ENCODE data around the gene PHKA2.
"Not testable (repeated sequence)": the region's sequence is repeated elsewhere in the genome, so short reads cannot be mapped to it uniquely, and the experiment has no call there.

The PHKA2 gene

DNA sequence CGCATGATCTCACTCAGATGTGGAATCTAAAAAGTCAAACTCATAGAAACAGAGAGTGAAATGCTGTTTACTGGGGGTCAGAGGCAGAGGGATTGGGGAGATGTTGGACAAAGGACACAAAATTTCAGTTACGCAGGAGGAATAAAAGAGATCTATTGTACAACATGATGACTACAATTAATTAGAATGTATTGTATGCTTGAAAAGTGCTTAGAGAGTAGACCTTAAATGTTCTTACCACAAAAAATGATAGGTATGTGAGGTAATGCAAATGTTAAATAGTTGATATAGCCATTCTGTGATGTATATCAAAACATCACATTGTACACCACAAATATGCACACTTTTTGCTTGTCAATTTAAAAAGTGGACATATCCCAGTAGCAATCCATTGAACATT lies 36.1 kb upstream of the PHKA2 start:
- no peak overlapping the region for H3K27ac ChIP-seq
- no peak overlapping the region for H3K4me2 ChIP-seq
- H3K4me3 ChIP-seq (IDR thresholded peaks at IDR 0.05; ENCODE audit: insufficient read depth, low read depth, low read length) = no peak overlapping the region
- no peaks in the 10 kb centered on the region for H3K79me2 ChIP-seq (ENCODE audit: insufficient read depth, low read depth)
- no peaks in the 10 kb centered on the region for H3K4me1 ChIP-seq (ENCODE audit: low read depth, poor library complexity, severe bottlenecking)
- TF ChIP-seq, protein P1, sequence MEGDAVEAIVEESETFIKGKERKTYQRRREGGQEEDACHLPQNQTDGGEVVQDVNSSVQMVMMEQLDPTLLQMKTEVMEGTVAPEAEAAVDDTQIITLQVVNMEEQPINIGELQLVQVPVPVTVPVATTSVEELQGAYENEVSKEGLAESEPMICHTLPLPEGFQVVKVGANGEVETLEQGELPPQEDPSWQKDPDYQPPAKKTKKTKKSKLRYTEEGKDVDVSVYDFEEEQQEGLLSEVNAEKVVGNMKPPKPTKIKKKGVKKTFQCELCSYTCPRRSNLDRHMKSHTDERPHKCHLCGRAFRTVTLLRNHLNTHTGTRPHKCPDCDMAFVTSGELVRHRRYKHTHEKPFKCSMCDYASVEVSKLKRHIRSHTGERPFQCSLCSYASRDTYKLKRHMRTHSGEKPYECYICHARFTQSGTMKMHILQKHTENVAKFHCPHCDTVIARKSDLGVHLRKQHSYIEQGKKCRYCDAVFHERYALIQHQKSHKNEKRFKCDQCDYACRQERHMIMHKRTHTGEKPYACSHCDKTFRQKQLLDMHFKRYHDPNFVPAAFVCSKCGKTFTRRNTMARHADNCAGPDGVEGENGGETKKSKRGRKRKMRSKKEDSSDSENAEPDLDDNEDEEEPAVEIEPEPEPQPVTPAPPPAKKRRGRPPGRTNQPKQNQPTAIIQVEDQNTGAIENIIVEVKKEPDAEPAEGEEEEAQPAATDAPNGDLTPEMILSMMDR (conservative IDR thresholded peaks at IDR 0.05; ENCODE audit: low read depth, low read length) = no peak
- no peak overlapping the region for H3K9ac ChIP-seq
- no peaks in the 10 kb centered on the region for H3K36me3 ChIP-seq (ENCODE audit: insufficient read depth)
- H2AFZ ChIP-seq (ENCODE audit: low read depth) = no peak overlapping the region
- H3K27me3 ChIP-seq (ENCODE audit: insufficient read depth, low read depth) = no peaks in the 10 kb centered on the region
- no peaks in the 10 kb centered on the region for H4K20me1 ChIP-seq (ENCODE audit: insufficient read depth)

GRCh38 chrX:19017271-19017670 lies 33.4 kb upstream of the PHKA2 start:
- no peak overlapping the region for H3K9ac ChIP-seq
- H3K27ac ChIP-seq = no peak overlapping the region
- H3K36me3 ChIP-seq (ENCODE audit: insufficient read depth) = no peaks in the 10 kb centered on the region
- H3K4me2 ChIP-seq = no peak overlapping the region
- no peaks in the 10 kb centered on the region for H3K4me1 ChIP-seq (ENCODE audit: low read depth, poor library complexity, severe bottlenecking)
- no peaks in the 10 kb centered on the region for H4K20me1 ChIP-seq (ENCODE audit: insufficient read depth)
- TF ChIP-seq, protein P1 (conservative IDR thresholded peaks at IDR 0.05; ENCODE audit: low read depth, low read length) = peak; percentile 38; the same call in 1 of the 2 replicates
- H2AFZ ChIP-seq (ENCODE audit: low read depth) = no peak overlapping the region
- no peaks in the 10 kb centered on the region for H3K27me3 ChIP-seq (ENCODE audit: insufficient read depth, low read depth)
- no peak overlapping the region for H3K4me3 ChIP-seq (IDR thresholded peaks at IDR 0.05; ENCODE audit: insufficient read depth, low read depth, low read length)
- H3K79me2 ChIP-seq (ENCODE audit: insufficient read depth, low read depth) = no peaks in the 10 kb centered on the region

GRCh38 chrX:19016614-19017013 lies 32.7 kb upstream of the PHKA2 start:
- H3K79me2 ChIP-seq (ENCODE audit: insufficient read depth, low read depth); H3K4me2 ChIP-seq; H3K4me3 ChIP-seq (IDR thresholded peaks at IDR 0.05; ENCODE audit: insufficient read depth, low read depth, low read length); H3K27ac ChIP-seq; H4K20me1 ChIP-seq (ENCODE audit: insufficient read depth); H3K9ac ChIP-seq; H3K4me1 ChIP-seq (ENCODE audit: low read depth, poor library complexity, severe bottlenecking); H3K36me3 ChIP-seq (ENCODE audit: insufficient read depth); H2AFZ ChIP-seq (ENCODE audit: low read depth); H3K27me3 ChIP-seq (ENCODE audit: insufficient read depth, low read depth): not testable (repeated sequence)

- Histone ChIP-seq H3K27ac (no peak overlapping the region), H3K4me3 (IDR thresholded peaks at IDR 0.05; ENCODE audit: insufficient read depth, low read depth, low read length) (no peak overlapping the region), H2AFZ (ENCODE audit: low read depth) (no peak overlapping the region), H3K27me3 (ENCODE audit: insufficient read depth, low read depth) (no peaks in the 10 kb centered on the region), H3K9ac (no peak overlapping the region), H3K36me3 (ENCODE audit: insufficient read depth) (no peaks in the 10 kb centered on the region), H3K79me2 (ENCODE audit: insufficient read depth, low read depth) (no peaks in the 10 kb centered on the region), H4K20me1 (ENCODE audit: insufficient read depth) (no peaks in the 10 kb centered on the region), H3K4me1 (ENCODE audit: low read depth, poor library complexity, severe bottlenecking) (no peaks in the 10 kb centered on the region), H3K4me2 (no peak overlapping the region)
- TF ChIP-seq, protein P1 (conservative IDR thresholded peaks at IDR 0.05; ENCODE audit: low read depth, low read length) = no peak
These were observed 24.0 kb upstream of the PHKA2 start for GRCh38 chrX:19007868-19008267.

- H3K27ac ChIP-seq = no peak overlapping the region
- no peaks in the 10 kb centered on the region for H3K36me3 ChIP-seq (ENCODE audit: insufficient read depth)
- H3K4me3 ChIP-seq (IDR thresholded peaks at IDR 0.05; ENCODE audit: insufficient read depth, low read depth, low read length) = no peak overlapping the region
- no peak overlapping the region for H3K4me2 ChIP-seq
- H3K9ac ChIP-seq = no peak overlapping the region
- no peaks in the 10 kb centered on the region for H3K27me3 ChIP-seq (ENCODE audit: insufficient read depth, low read depth)
- H2AFZ ChIP-seq (ENCODE audit: low read depth) = no peak overlapping the region
- H4K20me1 ChIP-seq (ENCODE audit: insufficient read depth) = no peaks in the 10 kb centered on the region
- no peaks in the 10 kb centered on the region for H3K79me2 ChIP-seq (ENCODE audit: insufficient read depth, low read depth)
- TF ChIP-seq, protein P1 (conservative IDR thresholded peaks at IDR 0.05; ENCODE audit: low read depth, low read length) = no peak
- no peaks in the 10 kb centered on the region for H3K4me1 ChIP-seq (ENCODE audit: low read depth, poor library complexity, severe bottlenecking)
These were observed 23.1 kb upstream of the PHKA2 start for GRCh38 chrX:19007011-19007410.
